GM23338 (cell line): ENCODE measurements around the gene ATOSA.

Experiments
- EZH2 ChIP-seq: fragments of 200-600 bp; sonication (generic); IDR thresholded peaks from one replicate; pipeline ENCODE4 v1.8.0; 2017; ENCODE audit warnings: antibody characterized with exemption, mild to moderate bottlenecking, low read depth; ENCODE audit not compliant: unreplicated experiment
- EZH2phosphoT487 ChIP-seq: fragments of 200-600 bp; sonication (generic); IDR thresholded peaks from one replicate; pipeline ENCODE4 v1.8.1; 2018; ENCODE audit warnings: antibody characterized with exemption; ENCODE audit not compliant: unreplicated experiment
- JUNB ChIP-seq: IDR thresholded peaks from one replicate; pipeline ENCODE4 v1.6.1; 2016; ENCODE audit warnings: antibody characterized with exemption; ENCODE audit not compliant: unreplicated experiment
- POLR2AphosphoS5 ChIP-seq: IDR thresholded peaks from 2 replicates; pipeline ENCODE4 v1.6.1; 2016; ENCODE audit warnings: antibody characterized with exemption, low read depth
- REST ChIP-seq: IDR thresholded peaks from one replicate; pipeline ENCODE4 v1.6.1; 2018; ENCODE audit warnings: antibody characterized with exemption; ENCODE audit not compliant: unreplicated experiment
- STAT1 ChIP-seq: IDR thresholded peaks from one replicate; pipeline ENCODE4 v1.6.1; 2016; ENCODE audit warnings: antibody characterized with exemption; ENCODE audit not compliant: unreplicated experiment
- ZNF114 ChIP-seq: fragments of 250-450 bp; sonication (Bioruptor Pico); IDR thresholded peaks from 2 replicates; pipeline ENCODE4 v1.5.0; 2020; ENCODE audit warnings: mild to moderate bottlenecking, moderate library complexity
- TF ChIP-seq, protein P1 (sequence below), 2 experiments: fragments of 200-600 bp in 1 of 2; sonication (generic) in 1 of 2; conservative IDR thresholded peaks; 2 replicates each; pipeline versions ENCODE4 v1.5.1 to v1.6.1; 2016 to 2017; ENCODE audit warnings: antibody characterized with exemption in 2 of 2, low read depth in 2 of 2, mild to moderate bottlenecking in 2 of 2, moderate library complexity in 1 of 2

GRCh38 chr15:52645916-52646315, 33.3 kb downstream of the ATOSA start:
- TF ChIP-seq, protein P1, sequence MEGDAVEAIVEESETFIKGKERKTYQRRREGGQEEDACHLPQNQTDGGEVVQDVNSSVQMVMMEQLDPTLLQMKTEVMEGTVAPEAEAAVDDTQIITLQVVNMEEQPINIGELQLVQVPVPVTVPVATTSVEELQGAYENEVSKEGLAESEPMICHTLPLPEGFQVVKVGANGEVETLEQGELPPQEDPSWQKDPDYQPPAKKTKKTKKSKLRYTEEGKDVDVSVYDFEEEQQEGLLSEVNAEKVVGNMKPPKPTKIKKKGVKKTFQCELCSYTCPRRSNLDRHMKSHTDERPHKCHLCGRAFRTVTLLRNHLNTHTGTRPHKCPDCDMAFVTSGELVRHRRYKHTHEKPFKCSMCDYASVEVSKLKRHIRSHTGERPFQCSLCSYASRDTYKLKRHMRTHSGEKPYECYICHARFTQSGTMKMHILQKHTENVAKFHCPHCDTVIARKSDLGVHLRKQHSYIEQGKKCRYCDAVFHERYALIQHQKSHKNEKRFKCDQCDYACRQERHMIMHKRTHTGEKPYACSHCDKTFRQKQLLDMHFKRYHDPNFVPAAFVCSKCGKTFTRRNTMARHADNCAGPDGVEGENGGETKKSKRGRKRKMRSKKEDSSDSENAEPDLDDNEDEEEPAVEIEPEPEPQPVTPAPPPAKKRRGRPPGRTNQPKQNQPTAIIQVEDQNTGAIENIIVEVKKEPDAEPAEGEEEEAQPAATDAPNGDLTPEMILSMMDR (conservative IDR thresholded peaks at IDR 0.05; ENCODE audit: low read depth in 2 of 2), result no peak
- TF ChIP-seq POLR2AphosphoS5, result no peak
- TF ChIP-seq EZH2phosphoT487, result no peak
- no peak for TF ChIP-seq REST
- no peak for TF ChIP-seq EZH2
- no peak for TF ChIP-seq STAT1
- TF ChIP-seq JUNB, result no peak
- TF ChIP-seq ZNF114 (CRISPR knock-in tag), result no peak
